ENCODE data around the gene BRDT. TPM values are rescaled to one million over a fixed set of nuclear protein-coding genes. Genes with fewer than 3 reads are reported as not detected.
"Not testable (repeated sequence)": the region's sequence is repeated elsewhere in the genome, so short reads cannot be mapped to it uniquely, and the experiment has no call there.

Gene BRDT
- total RNA-seq, 1 donor = not detected

GRCh38 chr1:91948501-91949355 lies 473 bp upstream of the BRDT start:
- Histone ChIP-seq H3K27me3 (ENCODE audit: insufficient read depth, low read length) (no peaks in the 10 kb centered on the region), H3K4me3 (ENCODE audit: low read length) (no peak overlapping the region), H3K9me3 (ENCODE audit: low read depth, low read length) (no peaks in the 10 kb centered on the region), H3K4me1 (ENCODE audit: insufficient read depth, low read length) (no peaks in the 10 kb centered on the region)

- Histone ChIP-seq H3K4me3 (ENCODE audit: low read length) (no peak overlapping the region), H3K4me1 (ENCODE audit: insufficient read depth, low read length) (no peaks in the 10 kb centered on the region), H3K27me3 (ENCODE audit: insufficient read depth, low read length) (no peaks in the 10 kb centered on the region), H3K9me3 (ENCODE audit: low read depth, low read length) (no peaks in the 10 kb centered on the region)
These were observed 3.0 kb downstream of the BRDT start for GRCh38 chr1:91952187-91952586.

- Histone ChIP-seq H3K9me3 (ENCODE audit: low read depth, low read length) (no peaks in the 10 kb centered on the region), H3K4me1 (ENCODE audit: insufficient read depth, low read length) (no peaks in the 10 kb centered on the region), H3K4me3 (ENCODE audit: low read length) (no peak overlapping the region), H3K27me3 (ENCODE audit: insufficient read depth, low read length) (no peaks in the 10 kb centered on the region)
These were observed 9.7 kb downstream of the BRDT start for GRCh38 chr1:91958926-91959325.

DNA sequence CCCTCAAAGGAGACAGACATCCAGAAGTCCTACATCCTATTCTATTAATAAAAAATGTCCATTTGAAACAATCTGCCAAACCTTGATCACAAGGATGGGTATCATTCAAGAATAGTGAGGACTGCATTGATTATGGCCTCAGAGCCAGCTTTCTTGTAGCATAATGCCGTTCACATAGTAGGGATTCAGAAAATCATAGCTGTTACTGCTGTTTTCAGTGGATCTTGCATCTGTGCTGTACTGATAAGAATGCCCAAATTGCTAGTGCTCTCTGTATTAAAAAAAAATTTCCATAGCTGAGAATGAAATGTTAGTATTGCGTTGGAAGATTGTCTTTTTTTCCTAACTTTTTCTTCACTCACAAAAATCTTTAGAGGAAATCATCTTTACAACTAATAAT lies 19.1 kb downstream of the BRDT start:
- Histone ChIP-seq H3K27me3 (ENCODE audit: insufficient read depth, low read length) (no peaks in the 10 kb centered on the region), H3K4me1 (ENCODE audit: insufficient read depth, low read length) (no peaks in the 10 kb centered on the region), H3K4me3 (ENCODE audit: low read length) (no peak overlapping the region), H3K9me3 (ENCODE audit: low read depth, low read length) (no peaks in the 10 kb centered on the region)

- H3K4me3 ChIP-seq (ENCODE audit: low read length) = no peak overlapping the region
- no peaks in the 10 kb centered on the region for H3K9me3 ChIP-seq (ENCODE audit: low read depth, low read length)
- no peaks in the 10 kb centered on the region for H3K27me3 ChIP-seq (ENCODE audit: insufficient read depth, low read length)
- H3K4me1 ChIP-seq (ENCODE audit: insufficient read depth, low read length) = no peaks in the 10 kb centered on the region
These were observed 30.2 kb downstream of the BRDT start for GRCh38 chr1:91979383-91979782.

GRCh38 chr1:91980663-91981062 lies 31.5 kb downstream of the BRDT start:
- H3K27me3 ChIP-seq (ENCODE audit: insufficient read depth, low read length) = no peaks in the 10 kb centered on the region
- no peaks in the 10 kb centered on the region for H3K9me3 ChIP-seq (ENCODE audit: low read depth, low read length)
- no peak overlapping the region for H3K4me3 ChIP-seq (ENCODE audit: low read length)
- no peaks in the 10 kb centered on the region for H3K4me1 ChIP-seq (ENCODE audit: insufficient read depth, low read length)

DNA sequence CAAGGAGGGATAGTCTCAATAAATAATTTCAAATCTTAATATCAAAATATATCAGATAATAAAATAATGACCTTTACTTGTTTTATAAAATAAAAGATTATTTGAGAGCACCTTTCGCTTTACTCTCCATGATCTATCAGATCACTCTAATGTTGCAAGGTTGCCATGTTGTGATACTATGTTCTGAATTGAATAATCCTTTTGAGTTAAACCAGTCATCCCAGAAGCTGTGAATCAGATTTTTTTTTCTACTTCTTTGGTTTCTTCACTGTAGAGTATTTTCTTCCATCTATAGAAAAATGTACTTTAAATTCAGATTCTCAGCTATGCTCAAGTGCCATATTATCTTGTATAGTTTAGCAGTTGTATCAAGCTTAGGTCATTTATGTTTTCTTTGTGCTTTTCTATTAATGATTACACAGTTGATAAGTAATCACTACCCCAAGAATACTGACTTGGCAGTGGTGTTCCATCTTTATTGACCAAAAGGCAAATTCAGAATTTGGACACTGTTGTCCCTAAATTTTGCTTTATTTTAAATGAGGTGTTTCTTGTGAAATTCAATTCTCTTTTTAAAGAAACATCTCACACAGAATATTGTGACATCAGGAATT lies 32.9 kb downstream of the BRDT start:
- no peaks in the 10 kb centered on the region for H3K4me1 ChIP-seq (ENCODE audit: insufficient read depth, low read length)
- H3K9me3 ChIP-seq (ENCODE audit: low read depth, low read length) = no peaks in the 10 kb centered on the region
- no peaks in the 10 kb centered on the region for H3K27me3 ChIP-seq (ENCODE audit: insufficient read depth, low read length)
- H3K4me3 ChIP-seq (ENCODE audit: low read length) = no peak overlapping the region

DNA sequence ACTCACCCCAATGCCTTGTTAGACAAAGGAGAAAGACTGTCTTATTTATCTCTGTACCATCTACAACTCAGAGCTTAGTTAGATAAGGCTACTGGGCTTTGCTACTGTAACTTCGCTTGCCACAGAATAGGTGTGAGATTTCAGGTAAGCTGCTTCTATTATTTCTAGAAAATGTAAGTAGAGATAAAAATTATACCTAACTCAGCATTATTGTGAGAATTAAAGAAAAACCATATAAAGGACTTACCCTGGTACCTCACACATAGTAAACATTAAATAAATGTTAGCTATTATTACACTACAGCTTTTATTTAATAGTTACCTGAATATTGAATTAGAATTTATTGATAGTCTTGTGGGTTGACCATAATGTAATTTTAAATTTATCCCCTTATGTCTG lies 44.1 kb downstream of the BRDT start:
- Histone ChIP-seq H3K4me1 (ENCODE audit: insufficient read depth, low read length) (no peaks in the 10 kb centered on the region), H3K27me3 (ENCODE audit: insufficient read depth, low read length) (no peaks in the 10 kb centered on the region), H3K9me3 (ENCODE audit: low read depth, low read length) (no peaks in the 10 kb centered on the region), H3K4me3 (ENCODE audit: low read length) (no peak overlapping the region)

DNA sequence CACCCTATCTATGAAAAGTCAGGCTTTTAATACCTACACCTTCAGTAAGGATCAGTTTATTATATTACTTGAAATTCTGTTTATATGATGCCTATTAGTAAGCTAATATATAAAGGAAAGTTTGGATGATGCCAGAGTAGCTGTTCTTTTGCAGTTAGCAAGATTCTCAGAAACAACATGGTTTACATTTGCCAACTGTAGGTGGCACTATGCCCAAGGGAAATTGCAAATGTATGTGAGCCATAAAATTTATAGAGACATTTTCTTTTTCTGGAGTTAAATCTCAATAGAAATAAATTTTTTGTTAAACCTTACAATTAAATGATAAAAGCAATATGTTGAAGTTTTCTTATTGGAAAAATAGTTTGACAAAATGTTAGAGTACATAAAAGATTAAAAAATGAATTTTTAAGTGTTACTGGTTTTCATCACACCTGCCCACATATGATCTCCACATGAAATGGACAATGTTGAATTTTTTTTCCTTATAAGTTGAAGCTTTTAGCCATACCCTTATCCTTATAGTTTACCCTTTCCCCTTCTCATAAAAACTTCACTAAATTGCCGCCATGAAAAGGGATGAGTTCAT lies 48.5 kb downstream of the BRDT start:
- Histone ChIP-seq H3K9me3 (ENCODE audit: low read depth, low read length) (no peaks in the 10 kb centered on the region), H3K4me3 (ENCODE audit: low read length) (no peak overlapping the region), H3K4me1 (ENCODE audit: insufficient read depth, low read length) (no peaks in the 10 kb centered on the region), H3K27me3 (ENCODE audit: insufficient read depth, low read length) (no peaks in the 10 kb centered on the region)

DNA sequence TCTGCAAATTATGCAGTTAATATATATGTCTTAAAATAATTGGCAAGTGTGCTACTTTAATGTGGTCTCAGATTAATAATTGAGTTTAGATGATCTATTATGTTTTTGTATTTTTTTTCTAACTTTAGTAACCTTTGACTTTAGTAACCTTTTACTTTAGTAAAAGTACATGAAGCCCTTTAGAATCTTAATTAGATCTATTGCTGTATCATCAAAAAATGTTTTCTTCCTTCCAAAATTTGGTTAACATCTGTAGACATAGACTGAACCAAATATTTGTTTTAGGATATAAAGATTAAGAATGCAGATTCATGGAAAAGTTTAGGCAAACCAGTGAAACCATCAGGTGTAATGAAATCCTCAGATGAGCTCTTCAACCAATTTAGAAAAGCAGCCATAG lies 54.9 kb downstream of the BRDT start:
- no peak overlapping the region for H3K4me3 ChIP-seq (ENCODE audit: low read length)
- H3K9me3 ChIP-seq (ENCODE audit: low read depth, low read length) = no peaks in the 10 kb centered on the region
- no peaks in the 10 kb centered on the region for H3K4me1 ChIP-seq (ENCODE audit: insufficient read depth, low read length)
- H3K27me3 ChIP-seq (ENCODE audit: insufficient read depth, low read length) = no peaks in the 10 kb centered on the region

- H3K4me3 ChIP-seq (ENCODE audit: low read length) = no peak overlapping the region
- no peaks in the 10 kb centered on the region for H3K27me3 ChIP-seq (ENCODE audit: insufficient read depth, low read length)
- no peaks in the 10 kb centered on the region for H3K9me3 ChIP-seq (ENCODE audit: low read depth, low read length)
- H3K4me1 ChIP-seq (ENCODE audit: insufficient read depth, low read length) = peaks cover 4% of the 10 kb centered on the region
These were observed 64.7 kb downstream of the BRDT start for GRCh38 chr1:92013923-92014322.

- no peaks in the 10 kb centered on the region for H3K9me3 ChIP-seq (ENCODE audit: low read depth, low read length)
- no peak overlapping the region for H3K4me3 ChIP-seq (ENCODE audit: low read length)
- H3K27me3 ChIP-seq (ENCODE audit: insufficient read depth, low read length) = no peaks in the 10 kb centered on the region
- peaks cover 4% of the 10 kb centered on the region for H3K4me1 ChIP-seq (ENCODE audit: insufficient read depth, low read length)
These were observed 67.6 kb downstream of the BRDT start for GRCh38 chr1:92016720-92017316.

DNA sequence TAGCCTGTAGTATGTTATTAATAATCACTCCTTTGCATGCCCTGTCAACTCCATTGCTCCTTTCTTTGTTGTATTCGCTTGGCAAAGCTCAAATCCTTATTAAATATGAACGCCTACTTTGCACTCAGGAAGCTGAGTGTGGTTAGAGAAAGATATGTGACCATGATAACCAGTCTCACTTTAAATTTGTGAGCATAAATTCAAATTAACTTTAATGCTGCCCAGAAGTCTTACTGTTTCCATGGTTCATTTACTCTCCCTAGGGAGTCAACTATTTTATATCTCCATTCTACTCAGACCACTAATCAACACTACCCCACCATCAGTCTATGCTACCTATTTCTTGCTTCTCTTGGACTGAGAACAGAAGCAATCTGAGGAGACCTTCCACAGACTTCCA lies 68.5 kb downstream of the BRDT start:
- peaks cover 4% of the 10 kb centered on the region for H3K4me1 ChIP-seq (ENCODE audit: insufficient read depth, low read length)
- H3K9me3 ChIP-seq (ENCODE audit: low read depth, low read length) = no peaks in the 10 kb centered on the region
- H3K4me3 ChIP-seq (ENCODE audit: low read length) = no peak overlapping the region
- no peaks in the 10 kb centered on the region for H3K27me3 ChIP-seq (ENCODE audit: insufficient read depth, low read length)

GRCh38 chr1:92026042-92026441 lies 76.8 kb downstream of the BRDT start:
- H3K9me3 ChIP-seq (ENCODE audit: low read depth, low read length); H3K4me3 ChIP-seq (ENCODE audit: low read length): not testable (repeated sequence)
- H3K27me3 ChIP-seq (ENCODE audit: insufficient read depth, low read length) = peaks cover 25% of the 10 kb centered on the region
- H3K4me1 ChIP-seq (ENCODE audit: insufficient read depth, low read length) = peaks cover 11% of the 10 kb centered on the region

DNA sequence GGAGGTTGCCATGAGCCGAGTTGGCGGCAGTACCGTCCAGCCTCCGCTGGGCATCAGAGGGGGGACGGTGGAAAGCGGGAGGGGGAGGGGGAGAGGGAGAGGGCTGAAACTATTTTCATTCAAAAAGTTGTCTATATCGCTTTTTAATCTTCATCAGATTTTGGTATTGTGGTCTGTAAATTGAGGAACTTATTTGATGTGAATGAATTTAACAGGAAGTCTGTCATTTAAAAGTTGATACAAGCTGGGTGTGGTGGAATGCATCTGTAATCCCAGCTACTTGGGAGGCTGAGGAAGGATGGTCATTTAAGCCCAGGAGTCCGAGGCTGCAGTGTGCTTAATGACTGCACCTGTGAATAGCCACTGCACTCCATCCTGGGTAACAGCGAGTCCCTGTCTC lies 77.6 kb downstream of the BRDT start:
- H3K4me1 ChIP-seq (ENCODE audit: insufficient read depth, low read length) = peaks cover 11% of the 10 kb centered on the region
- no peak overlapping the region for H3K4me3 ChIP-seq (ENCODE audit: low read length)
- H3K27me3 ChIP-seq (ENCODE audit: insufficient read depth, low read length) = peaks cover 30% of the 10 kb centered on the region

More for the DNA sequence above, 77.6 kb downstream of the BRDT start:
- no peaks in the 10 kb centered on the region for H3K9me3 ChIP-seq (ENCODE audit: low read depth, low read length)
